CD4-positive, alpha-beta T cell treated with Interleukin-2 at 100 ng/mL for 4 hours (primary cell): Measurements from ENCODE around the gene GPI.

Source experiments
- DNase-seq: peaks from one replicate; pipeline ENCODE4 v3.0.0-alpha.2; 2020; ENCODE audit warnings: low spot score

GPI gene

GRCh38 chr19:34404109-34404909, 39.3 kb downstream of the GPI start, which contains the start of gene PDCD2L:
Gene PDCD2L (plus strand): TSS chr19:34404399. CDS start chr19:34404431, 32 bp downstream.
- peak; percentile 93 for DNase-seq

- no peak for DNase-seq
These were observed 41.1 kb downstream of the GPI start for GRCh38 chr19:34405892-34406660.

- no peak for DNase-seq
These were observed 43.4 kb downstream of the GPI start for GRCh38 chr19:34408411-34408810.

GRCh38 chr19:34409189-34410164, 44.5 kb downstream of the GPI start:
- no peak for DNase-seq

GRCh38 chr19:34411216-34411615, 46.2 kb downstream of the GPI start:
- DNase-seq: no peak

- no peak for DNase-seq
These were observed 51.1 kb downstream of the GPI start for GRCh38 chr19:34416021-34416545.

- no peak for DNase-seq
These were observed 53.3 kb downstream of the GPI start for GRCh38 chr19:34418300-34418699.

- DNase-seq: no peak
These were observed 61.2 kb downstream of the GPI start for GRCh38 chr19:34426096-34426661.

GRCh38 chr19:34428549-34429285, 63.7 kb downstream of the GPI start:
- peak; percentile 25 for DNase-seq

- DNase-seq: no peak
These were observed 64.6 kb downstream of the GPI start for GRCh38 chr19:34429553-34429952.

- peak; percentile 74 for DNase-seq
These were observed 66.0 kb downstream of the GPI start for GRCh38 chr19:34430738-34431625.

GRCh38 chr19:34431681-34432402, 66.8 kb downstream of the GPI start:
- no peak for DNase-seq

GRCh38 chr19:34432797-34433196, 67.8 kb downstream of the GPI start:
- no peak for DNase-seq

GRCh38 chr19:34436716-34437115, 71.7 kb downstream of the GPI start:
- DNase-seq: no peak

GRCh38 chr19:34448191-34448590, 83.2 kb downstream of the GPI start:
- DNase-seq: no peak
